ENCODE measurements around the gene CCDC188.
A peak's percentile ranks its signal among the peaks of the same experiment; 100 is the strongest.

The CCDC188 gene

GRCh38 chr22:20111045-20111688 lies 39.7 kb downstream of the CCDC188 start:
- TF ChIP-seq CTCF (IDR thresholded peaks at IDR 0.05; ENCODE audit: control insufficient read depth, insufficient read depth, low read depth, low read length, missing control alignments), result peak; percentile 47
- no peak for DNase-seq (ENCODE audit: low read depth)
- no peak overlapping the region for H3K4me3 ChIP-seq (ENCODE audit: control insufficient read depth, low read depth, low read length)

- H3K4me3 ChIP-seq (ENCODE audit: control insufficient read depth, low read depth, low read length), result no peak overlapping the region
- TF ChIP-seq CTCF (IDR thresholded peaks at IDR 0.05; ENCODE audit: control insufficient read depth, insufficient read depth, low read depth, low read length, missing control alignments), result no peak
- DNase-seq (ENCODE audit: low read depth), result no peak
Observed at GRCh38 chr22:20110359-20110985, 40.4 kb downstream of the CCDC188 start.

- no peak for DNase-seq (ENCODE audit: low read depth)
- H3K4me3 ChIP-seq (ENCODE audit: control insufficient read depth, low read depth, low read length), result no peak overlapping the region
- no peak for TF ChIP-seq CTCF (IDR thresholded peaks at IDR 0.05; ENCODE audit: control insufficient read depth, insufficient read depth, low read depth, low read length, missing control alignments)
Observed at GRCh38 chr22:20109411-20110358, 41.2 kb downstream of the CCDC188 start.

GRCh38 chr22:20108757-20109230 lies 42.1 kb downstream of the CCDC188 start:
- no peak for DNase-seq (ENCODE audit: low read depth)
- no peak overlapping the region for H3K4me3 ChIP-seq (ENCODE audit: control insufficient read depth, low read depth, low read length)
- no peak for TF ChIP-seq CTCF (IDR thresholded peaks at IDR 0.05; ENCODE audit: control insufficient read depth, insufficient read depth, low read depth, low read length, missing control alignments)

GRCh38 chr22:20107951-20108756 lies 42.7 kb downstream of the CCDC188 start:
- no peak for DNase-seq (ENCODE audit: low read depth)
- no peak for TF ChIP-seq CTCF (IDR thresholded peaks at IDR 0.05; ENCODE audit: control insufficient read depth, insufficient read depth, low read depth, low read length, missing control alignments)
- no peak overlapping the region for H3K4me3 ChIP-seq (ENCODE audit: control insufficient read depth, low read depth, low read length)

GRCh38 chr22:20107471-20107901 lies 43.4 kb downstream of the CCDC188 start:
- no peak overlapping the region for H3K4me3 ChIP-seq (ENCODE audit: control insufficient read depth, low read depth, low read length)
- TF ChIP-seq CTCF (IDR thresholded peaks at IDR 0.05; ENCODE audit: control insufficient read depth, insufficient read depth, low read depth, low read length, missing control alignments), result no peak
- no peak for DNase-seq (ENCODE audit: low read depth)
